Stimulated activated naive CD8-positive, alpha-beta T cell treated with anti-CD3 and anti-CD28 coated beads, Interleukin-15, Interleukin-2, amounts not matched to agents 100 ng/mL and 50 ng/mL, for 24 hours (primary cell): Measurements from ENCODE around the gene CACNA2D3.

Experiments
- H3K27ac Mint-ChIP-seq: one replicate; pipeline ENCODE4 v1.8.0; 2021; ENCODE audit warnings: mild to moderate bottlenecking, mixed read lengths
- H3K27me3 Mint-ChIP-seq: one replicate; pipeline ENCODE4 v1.8.0; 2021; ENCODE audit warnings: mixed read lengths
- H3K36me3 Mint-ChIP-seq: one replicate; pipeline ENCODE4 v1.8.0; 2021; ENCODE audit warnings: low read depth, mixed read lengths
- H3K4me1 Mint-ChIP-seq: one replicate; pipeline ENCODE4 v1.8.0; 2021; ENCODE audit warnings: low read depth, mixed read lengths
- H3K4me3 Mint-ChIP-seq: one replicate; pipeline ENCODE4 v1.8.0; 2021; ENCODE audit warnings: mild to moderate bottlenecking, mixed read lengths
- H3K9me3 Mint-ChIP-seq: one replicate; pipeline ENCODE4 v1.8.0; 2021; ENCODE audit warnings: mixed read lengths

CACNA2D3 gene

DNA sequence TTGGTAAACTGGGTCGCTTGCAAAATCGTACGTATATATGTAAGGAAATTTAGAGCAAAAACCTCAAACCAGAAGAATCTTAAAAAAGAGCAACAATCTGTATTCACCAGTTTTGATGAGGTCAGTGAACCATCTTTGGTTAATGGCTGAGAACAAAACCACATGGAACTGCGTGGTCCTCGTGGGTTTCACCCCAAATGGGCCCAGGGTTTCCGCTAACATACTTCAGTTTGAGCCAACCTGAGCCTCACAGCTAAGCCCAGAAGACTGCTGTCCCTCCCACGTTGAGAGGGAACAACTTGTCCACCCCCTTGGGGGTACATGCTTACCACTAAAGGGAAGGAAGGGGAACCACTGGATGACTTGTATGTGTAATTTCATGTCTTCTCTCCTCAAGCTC, 204.6 kb downstream of the CACNA2D3 start:
- H3K9me3 Mint-ChIP-seq: no peaks in the 10 kb centered on the region
- H3K4me3 Mint-ChIP-seq: no peak overlapping the region
- H3K36me3 Mint-ChIP-seq: no peaks in the 10 kb centered on the region
- peaks cover 6% of the 10 kb centered on the region for H3K27me3 Mint-ChIP-seq
- no peak overlapping the region for H3K27ac Mint-ChIP-seq
- no peaks in the 10 kb centered on the region for H3K4me1 Mint-ChIP-seq

DNA sequence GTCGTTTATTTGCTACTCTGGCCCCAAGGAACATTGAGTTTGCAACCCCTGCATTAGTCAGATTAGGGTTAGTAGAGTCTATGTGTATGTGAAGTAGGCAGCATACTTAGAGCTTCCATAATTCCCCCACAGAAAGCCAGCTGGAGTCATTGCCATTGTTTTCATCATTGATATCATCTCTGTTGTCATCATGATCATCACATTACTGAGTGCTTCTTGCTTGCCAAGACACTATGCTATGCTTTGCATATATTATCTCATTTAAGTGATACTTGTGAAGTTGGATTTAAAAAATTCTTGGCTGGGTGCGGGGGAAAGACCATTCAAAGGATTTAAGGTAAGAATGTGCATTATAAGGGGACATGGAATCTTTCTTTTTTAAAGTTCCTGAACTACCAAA, 209.0 kb downstream of the CACNA2D3 start:
- H3K27me3 Mint-ChIP-seq: peaks cover 9% of the 10 kb centered on the region
- no peaks in the 10 kb centered on the region for H3K36me3 Mint-ChIP-seq
- no peak overlapping the region for H3K27ac Mint-ChIP-seq
- no peaks in the 10 kb centered on the region for H3K9me3 Mint-ChIP-seq
- no peaks in the 10 kb centered on the region for H3K4me1 Mint-ChIP-seq
- no peak overlapping the region for H3K4me3 Mint-ChIP-seq

DNA sequence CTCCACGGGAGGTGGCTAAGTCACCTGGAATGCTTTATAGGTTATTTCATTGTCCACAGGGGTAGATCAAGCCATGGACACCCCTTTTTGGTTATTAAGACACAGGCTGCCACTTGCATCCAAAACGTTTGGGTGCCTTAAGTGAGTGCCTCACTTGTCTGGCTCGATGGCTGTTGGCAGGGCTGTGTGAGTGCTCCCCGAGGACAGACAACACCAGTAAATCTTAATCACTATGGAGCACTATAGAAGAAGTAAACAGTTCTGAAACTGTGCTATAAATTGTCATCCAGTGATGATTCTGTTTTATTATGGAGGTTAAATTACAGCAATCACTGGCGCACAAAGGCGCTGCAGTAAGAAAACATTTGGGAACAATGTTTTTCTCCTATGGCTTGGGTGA, 215.5 kb downstream of the CACNA2D3 start:
- Mint-ChIP-seq H3K36me3 (no peaks in the 10 kb centered on the region), H3K9me3 (no peaks in the 10 kb centered on the region), H3K27ac (no peak overlapping the region), H3K4me1 (no peaks in the 10 kb centered on the region), H3K27me3 (peaks cover 4% of the 10 kb centered on the region), H3K4me3 (no peak overlapping the region)

GRCh38 chr3:54339608-54340007, 217.3 kb downstream of the CACNA2D3 start:
- no peaks in the 10 kb centered on the region for H3K36me3 Mint-ChIP-seq
- no peaks in the 10 kb centered on the region for H3K9me3 Mint-ChIP-seq
- H3K27ac Mint-ChIP-seq: no peak overlapping the region
- H3K4me1 Mint-ChIP-seq: no peaks in the 10 kb centered on the region
- no peak overlapping the region for H3K4me3 Mint-ChIP-seq
- peaks cover 4% of the 10 kb centered on the region for H3K27me3 Mint-ChIP-seq

DNA sequence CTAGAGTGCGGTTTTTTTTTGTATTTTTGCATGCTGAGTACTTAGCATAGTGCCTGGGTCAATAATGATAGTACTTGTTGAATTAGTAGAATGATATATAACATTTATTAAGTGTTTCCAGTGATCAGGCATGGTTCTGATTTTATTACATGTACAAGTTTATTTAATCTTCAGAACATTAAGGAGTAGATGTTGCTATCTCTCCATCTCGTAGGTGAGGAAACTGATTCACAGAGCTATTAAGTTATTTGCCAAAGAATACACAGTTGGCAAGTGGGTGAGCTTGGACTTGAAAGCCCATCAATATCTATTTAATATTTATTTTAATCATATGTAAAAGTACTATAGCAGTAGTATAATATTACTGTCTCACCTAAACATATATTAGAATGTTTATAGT, 219.5 kb downstream of the CACNA2D3 start:
- Mint-ChIP-seq H3K27me3 (peaks cover 4% of the 10 kb centered on the region), H3K9me3 (no peaks in the 10 kb centered on the region), H3K27ac (no peak overlapping the region), H3K4me1 (no peaks in the 10 kb centered on the region), H3K36me3 (no peaks in the 10 kb centered on the region), H3K4me3 (no peak overlapping the region)

DNA sequence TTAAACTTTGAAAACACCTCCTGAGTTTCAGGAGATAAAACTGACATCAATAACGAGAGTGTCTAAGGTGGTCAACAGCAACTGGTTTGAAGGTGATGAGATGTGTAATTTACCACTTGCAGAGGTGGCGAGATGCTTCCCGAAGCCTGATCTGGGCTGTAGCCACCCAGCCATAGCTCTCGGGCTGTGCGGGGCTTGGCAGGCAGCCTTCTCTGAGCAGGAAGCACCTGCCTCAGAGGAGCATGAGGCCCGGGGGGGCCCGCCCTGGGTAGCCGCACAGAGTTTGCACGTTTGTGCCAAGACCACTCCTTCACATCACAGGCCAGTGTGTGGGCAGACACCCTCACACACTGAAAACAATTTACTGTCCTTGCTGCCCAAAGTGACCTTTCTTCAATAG, 220.3 kb downstream of the CACNA2D3 start:
- no peaks in the 10 kb centered on the region for H3K4me1 Mint-ChIP-seq
- no peaks in the 10 kb centered on the region for H3K9me3 Mint-ChIP-seq
- peaks cover 4% of the 10 kb centered on the region for H3K27me3 Mint-ChIP-seq
- H3K27ac Mint-ChIP-seq: no peak overlapping the region
- no peaks in the 10 kb centered on the region for H3K36me3 Mint-ChIP-seq
- no peak overlapping the region for H3K4me3 Mint-ChIP-seq

- Mint-ChIP-seq H3K4me1 (no peaks in the 10 kb centered on the region), H3K4me3 (no peak overlapping the region), H3K27me3 (peaks cover 4% of the 10 kb centered on the region), H3K9me3 (no peaks in the 10 kb centered on the region), H3K36me3 (no peaks in the 10 kb centered on the region), H3K27ac (no peak overlapping the region)
Measured at GRCh38 chr3:54343495-54343894, 221.1 kb downstream of the CACNA2D3 start.

DNA sequence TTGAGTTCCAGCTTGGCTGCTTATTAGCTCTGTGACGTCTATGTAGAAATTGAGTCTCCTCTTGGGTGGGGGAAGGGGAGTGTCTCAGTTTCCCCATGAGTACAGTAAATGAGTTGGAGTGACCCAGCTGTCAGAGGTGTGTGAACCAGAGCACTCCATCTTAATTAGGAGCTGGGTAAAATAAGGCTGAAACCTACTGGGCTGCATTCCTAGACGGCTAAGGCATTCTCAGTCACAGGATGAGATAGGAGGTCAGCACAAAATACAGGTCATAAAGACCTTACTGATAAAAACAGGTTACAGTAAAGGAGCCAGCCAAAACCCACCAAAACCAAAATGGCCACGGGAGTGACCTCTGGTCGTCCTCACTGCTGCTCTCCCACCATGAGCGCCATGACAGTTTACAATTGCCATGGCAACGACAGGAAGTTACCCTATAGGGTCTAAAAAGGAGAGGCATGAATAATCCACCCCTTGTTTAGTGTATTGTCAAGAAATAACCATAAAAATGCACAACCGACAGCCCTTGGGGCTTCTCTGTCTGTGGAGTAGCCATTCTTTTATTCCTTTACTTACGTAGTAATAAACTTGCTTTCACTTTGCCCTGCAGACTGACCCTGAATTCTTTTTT, 222.4 kb downstream of the CACNA2D3 start:
- Mint-ChIP-seq H3K36me3 (no peaks in the 10 kb centered on the region), H3K9me3 (no peaks in the 10 kb centered on the region), H3K4me1 (no peaks in the 10 kb centered on the region), H3K27ac (no peak overlapping the region), H3K4me3 (no peak overlapping the region), H3K27me3 (peaks cover 4% of the 10 kb centered on the region)

DNA sequence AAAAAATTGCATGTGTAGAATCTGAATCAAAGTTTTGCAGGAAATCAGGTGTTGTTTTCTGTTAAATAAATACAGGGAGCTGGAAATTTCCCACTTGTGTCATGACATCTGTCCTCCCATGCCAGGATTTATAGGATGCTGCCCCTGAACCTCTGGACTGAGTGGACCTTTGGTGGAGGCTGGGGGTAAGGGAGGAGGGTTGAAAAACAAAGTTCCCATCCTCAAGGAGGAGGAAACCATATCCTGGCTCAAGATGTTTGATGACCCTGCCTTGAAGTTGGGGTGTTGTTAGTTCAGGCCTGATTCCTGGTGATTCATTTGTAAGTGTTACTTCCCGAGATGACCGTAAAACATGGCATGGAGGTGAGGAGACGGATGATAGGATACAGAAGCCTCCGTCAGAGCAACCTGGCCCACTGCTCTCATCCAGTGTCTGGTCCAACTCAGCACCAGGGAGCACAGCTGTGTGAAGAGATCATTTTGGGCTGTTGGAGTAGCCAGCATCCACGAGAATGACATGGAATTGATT, 223.6 kb downstream of the CACNA2D3 start:
- peaks cover 4% of the 10 kb centered on the region for H3K27me3 Mint-ChIP-seq
- no peak overlapping the region for H3K27ac Mint-ChIP-seq
- no peaks in the 10 kb centered on the region for H3K4me1 Mint-ChIP-seq
- H3K9me3 Mint-ChIP-seq: no peaks in the 10 kb centered on the region
- H3K36me3 Mint-ChIP-seq: no peaks in the 10 kb centered on the region
- H3K4me3 Mint-ChIP-seq: no peak overlapping the region

- Mint-ChIP-seq H3K9me3 (no peaks in the 10 kb centered on the region), H3K4me3 (no peak overlapping the region), H3K27me3 (peaks cover 4% of the 10 kb centered on the region), H3K36me3 (no peaks in the 10 kb centered on the region), H3K27ac (no peak overlapping the region), H3K4me1 (no peaks in the 10 kb centered on the region)
Measured at GRCh38 chr3:54347060-54347459, 224.7 kb downstream of the CACNA2D3 start.

GRCh38 chr3:54347933-54348332, 225.6 kb downstream of the CACNA2D3 start:
- Mint-ChIP-seq H3K4me3 (no peak overlapping the region), H3K27ac (no peak overlapping the region), H3K4me1 (no peaks in the 10 kb centered on the region), H3K9me3 (no peaks in the 10 kb centered on the region), H3K27me3 (no peaks in the 10 kb centered on the region), H3K36me3 (no peaks in the 10 kb centered on the region)

GRCh38 chr3:54349231-54349652, 226.9 kb downstream of the CACNA2D3 start:
- Mint-ChIP-seq H3K9me3 (no peaks in the 10 kb centered on the region), H3K4me1 (no peaks in the 10 kb centered on the region), H3K27me3 (no peaks in the 10 kb centered on the region), H3K27ac (no peak overlapping the region), H3K4me3 (no peak overlapping the region), H3K36me3 (no peaks in the 10 kb centered on the region)

DNA sequence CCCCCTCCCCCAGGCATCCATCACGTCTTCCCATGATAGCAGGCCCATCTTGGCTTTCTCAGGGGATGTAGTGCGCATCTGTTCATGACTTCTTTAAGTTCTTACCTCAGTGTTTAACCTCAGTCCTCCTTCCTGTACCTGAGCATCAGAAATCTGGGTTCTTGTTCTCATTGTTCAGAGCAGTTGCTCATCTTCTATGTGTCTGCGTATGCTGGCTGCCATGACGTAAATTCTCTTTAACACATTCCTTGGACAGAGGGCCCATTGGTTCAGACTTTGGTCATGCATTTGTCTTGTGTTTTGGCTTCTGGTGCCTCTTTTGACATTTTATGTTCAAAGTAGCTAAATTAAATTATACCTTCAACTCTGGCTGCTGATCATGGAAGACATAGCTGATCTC, 227.3 kb downstream of the CACNA2D3 start:
- Mint-ChIP-seq H3K4me1 (no peaks in the 10 kb centered on the region), H3K9me3 (no peaks in the 10 kb centered on the region)

GRCh38 chr3:54353546-54353945, 231.2 kb downstream of the CACNA2D3 start:
- H3K27ac Mint-ChIP-seq: no peak overlapping the region
- H3K9me3 Mint-ChIP-seq: no peaks in the 10 kb centered on the region
- no peaks in the 10 kb centered on the region for H3K27me3 Mint-ChIP-seq
- no peaks in the 10 kb centered on the region for H3K4me1 Mint-ChIP-seq
- H3K4me3 Mint-ChIP-seq: no peak overlapping the region
- H3K36me3 Mint-ChIP-seq: no peaks in the 10 kb centered on the region

More for the DNA sequence above, 227.3 kb downstream of the CACNA2D3 start:
- Mint-ChIP-seq H3K36me3 (no peaks in the 10 kb centered on the region), H3K27me3 (no peaks in the 10 kb centered on the region), H3K4me3 (no peak overlapping the region), H3K27ac (no peak overlapping the region)

GRCh38 chr3:54353946-54354345, 231.6 kb downstream of the CACNA2D3 start:
- Mint-ChIP-seq H3K4me1 (no peaks in the 10 kb centered on the region), H3K9me3 (no peaks in the 10 kb centered on the region), H3K27me3 (no peaks in the 10 kb centered on the region), H3K36me3 (no peaks in the 10 kb centered on the region), H3K27ac (no peak overlapping the region), H3K4me3 (no peak overlapping the region)

DNA sequence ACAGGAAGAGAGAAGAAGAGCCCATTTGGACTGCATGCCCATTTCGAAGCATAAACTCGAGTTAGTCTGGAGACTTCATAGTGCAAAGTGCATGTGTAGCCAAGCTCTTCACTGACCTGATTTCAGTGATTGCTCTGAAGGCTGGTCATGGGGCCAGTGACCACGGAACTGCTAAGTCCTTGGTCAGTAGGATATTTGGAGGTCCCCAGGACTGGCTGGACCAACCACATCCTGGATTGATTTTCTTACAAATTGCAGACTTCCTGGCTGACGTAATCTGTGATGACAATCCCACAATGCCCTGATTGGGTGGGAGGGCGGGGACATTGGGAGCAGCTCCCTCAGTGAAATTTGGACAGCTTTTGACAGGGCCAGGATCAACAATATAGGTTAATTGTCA, 233.4 kb downstream of the CACNA2D3 start:
- H3K27me3 Mint-ChIP-seq: no peaks in the 10 kb centered on the region
- no peaks in the 10 kb centered on the region for H3K9me3 Mint-ChIP-seq
- no peak overlapping the region for H3K4me3 Mint-ChIP-seq
- H3K4me1 Mint-ChIP-seq: no peaks in the 10 kb centered on the region
- H3K36me3 Mint-ChIP-seq: no peaks in the 10 kb centered on the region
- no peak overlapping the region for H3K27ac Mint-ChIP-seq
